H1 (cell line): ENCODE results near the gene BAIAP2L2. TPM values are rescaled to one million over a fixed set of nuclear protein-coding genes. Genes with fewer than 3 reads are reported as not detected.

Experiments
- CTCF ChIA-PET: fragments of 300-600 bp; sonication (Branson Sonifier 250); formaldehyde crosslinking; loops from one replicate; lab custom pipeline; 2021; ENCODE audit not compliant: partially characterized antibody; lab: Charles Lee
- POLR2A ChIA-PET: fragments of 300-600 bp; sonication (Branson Sonifier 250); formaldehyde crosslinking; loops from one replicate; lab custom pipeline; 2021; ENCODE audit warnings: inconsistent platforms; ENCODE audit not compliant: partially characterized antibody; lab: Charles Lee
- DNase-seq, 2 experiments: peaks; one replicate each; pipeline versions ENCODE4 v3.0.0 to v3.0.0-alpha.2; 2010 to 2022; ENCODE audit warnings: low spot score in 2 of 2, low read depth in 1 of 2, mixed read lengths in 1 of 2
- FAIRE-seq: peaks from 2 replicates; lab custom pipeline; 2011; peaks lifted over from hg19 to GRCh38; lab: Jason Lieb, UNC
- H2AFZ ChIP-seq: 2 replicates; pipeline ENCODE4 v1.8.1; 2012; ENCODE audit warnings: low read length, inconsistent platforms
- H2AK5ac ChIP-seq: 2 replicates; pipeline ENCODE4 v1.6.1; 2013; ENCODE audit warnings: low read depth, low read length
- H2BK120ac ChIP-seq: replicated peaks from 2 replicates; pipeline ENCODE3; 2013; ENCODE audit warnings: low read depth, low read length, inconsistent platforms
- H2BK12ac ChIP-seq: 2 replicates; pipeline ENCODE4 v1.6.1; 2013; ENCODE audit warnings: low read depth, low read length
- H2BK15ac ChIP-seq: 2 replicates; pipeline ENCODE4 v1.6.1; 2013; ENCODE audit warnings: low read length
- H2BK20ac ChIP-seq: 2 replicates; pipeline ENCODE4 v1.6.1; 2013; ENCODE audit warnings: low read length
- H2BK5ac ChIP-seq: 2 replicates; pipeline ENCODE4 v1.6.1; 2013; ENCODE audit warnings: low read depth, low read length
- H3K14ac ChIP-seq: 2 replicates; pipeline ENCODE4 v1.6.1; 2013; ENCODE audit warnings: inconsistent platforms; ENCODE audit not compliant: insufficient read length
- H3K18ac ChIP-seq: 2 replicates; pipeline ENCODE4 v1.6.1; 2013; ENCODE audit warnings: low read length; ENCODE audit errors: extremely low read depth
- H3K23ac ChIP-seq: 2 replicates; pipeline ENCODE4 v1.6.1; 2013; ENCODE audit warnings: inconsistent platforms; ENCODE audit not compliant: insufficient read length
- H3K23me2 ChIP-seq: 2 replicates; pipeline ENCODE4 v1.6.1; 2013; ENCODE audit warnings: low read depth, low read length
- H3K27ac ChIP-seq: 2 replicates; pipeline ENCODE4 v1.6.1; 2011; ENCODE audit warnings: low read depth, low read length, inconsistent platforms
- H3K27me3 ChIP-seq, 4 experiments: replicated peaks in 1 of 4; 1 replicate in 1 of 4; 2 replicates in 3 of 4; pipeline versions ENCODE4 v1.6.1 to v1.8.1; 2011 to 2013; ENCODE audit warnings: low read length in 3 of 4, mild to moderate bottlenecking in 3 of 4, inconsistent platforms in 2 of 4, mixed read lengths in 2 of 4, moderate library complexity in 1 of 4; ENCODE audit not compliant: control insufficient read depth in 3 of 4, insufficient read depth in 3 of 4; ENCODE audit errors: extremely low read depth in 1 of 4
- H3K36me3 ChIP-seq, 4 experiments: 2 replicates each; pipeline versions ENCODE4 v1.6.1 to v1.8.1; 2011 to 2013; ENCODE audit warnings: mild to moderate bottlenecking in 4 of 4, low read length in 3 of 4, moderate library complexity in 2 of 4, control low read depth in 1 of 4, inconsistent platforms in 1 of 4; ENCODE audit not compliant: insufficient read depth in 4 of 4, control insufficient read depth in 2 of 4
- H3K4ac ChIP-seq: replicated peaks from 2 replicates; pipeline ENCODE3; 2013; ENCODE audit warnings: low read length, low read depth, mixed read lengths, inconsistent platforms; ENCODE audit not compliant: insufficient read length
- H3K4me1 ChIP-seq, 4 experiments: replicated peaks in 1 of 4; 1 replicate in 1 of 4; 2 replicates in 3 of 4; pipeline versions ENCODE4 v1.6.1 to v1.8.1; 2011 to 2013; ENCODE audit warnings: low read length in 3 of 4, inconsistent platforms in 2 of 4, mixed read lengths in 1 of 4; ENCODE audit not compliant: insufficient read depth in 4 of 4, control insufficient read depth in 3 of 4
- H3K4me2 ChIP-seq, 2 experiments: 2 replicates each; pipeline versions ENCODE4 v1.6.1 to v1.8.1; 2011 to 2013; ENCODE audit warnings: low read depth in 2 of 2, low read length in 2 of 2, control low read depth in 1 of 2, inconsistent platforms in 1 of 2, mild to moderate bottlenecking in 1 of 2; ENCODE audit not compliant: insufficient read depth in 1 of 2
- H3K4me3 ChIP-seq, 4 experiments: fragments of 200-600, 300-600 bp in 1 of 4; sonication (generic), shearing (Covaris generic), sonication (Bioruptor Twin) in 1 of 4; 2 replicates each; pipeline versions ENCODE4 v1.5.1 to v1.8.1; 2011 to 2016; ENCODE audit warnings: low read length in 4 of 4, low read depth in 3 of 4, control low read depth in 2 of 4, inconsistent platforms in 2 of 4, mild to moderate bottlenecking in 2 of 4, mixed read lengths in 1 of 4, moderate library complexity in 1 of 4; ENCODE audit not compliant: insufficient read depth in 2 of 4; ENCODE audit errors: extremely low read depth in 1 of 4
- H3K56ac ChIP-seq: replicated peaks from 2 replicates; pipeline ENCODE3; 2013; ENCODE audit warnings: low read depth, mild to moderate bottlenecking, mixed read lengths, low read length, inconsistent platforms; ENCODE audit not compliant: insufficient read length
- H3K79me1 ChIP-seq: 2 replicates; pipeline ENCODE4 v1.6.1; 2013; ENCODE audit warnings: low read depth, low read length, control low read depth
- H3K79me2 ChIP-seq, 2 experiments: 2 replicates each; pipeline versions ENCODE4 v1.6.1 to v1.8.1; 2012 to 2013; ENCODE audit warnings: low read length in 2 of 2, mild to moderate bottlenecking in 2 of 2, inconsistent platforms in 1 of 2; ENCODE audit not compliant: insufficient read depth in 2 of 2, control insufficient read depth in 1 of 2
- H3K9ac ChIP-seq, 4 experiments: replicated peaks in 1 of 4; 1 replicate in 1 of 4; 2 replicates in 3 of 4; pipeline versions ENCODE4 v1.6.1 to v1.8.1; 2011 to 2013; ENCODE audit warnings: low read depth in 3 of 4, low read length in 3 of 4, control low read depth in 2 of 4, mild to moderate bottlenecking in 2 of 4, moderate library complexity in 2 of 4, inconsistent platforms in 1 of 4; ENCODE audit errors: extremely low read depth in 1 of 4
- H3K9me3 ChIP-seq, 2 experiments: 2 replicates each; pipeline versions ENCODE4 v1.6.1 to v1.8.1; 2012 to 2013; ENCODE audit warnings: mild to moderate bottlenecking in 2 of 2, moderate library complexity in 2 of 2, control low read depth in 1 of 2, inconsistent platforms in 1 of 2, low read depth in 1 of 2, low read length in 1 of 2, mixed read lengths in 1 of 2; ENCODE audit not compliant: insufficient read depth in 2 of 2
- H4K20me1 ChIP-seq, 2 experiments: replicated peaks in 1 of 2; 2 replicates each; pipeline versions ENCODE3 to v1.8.1; 2011 to 2013; ENCODE audit warnings: inconsistent platforms in 2 of 2, low read length in 2 of 2, mild to moderate bottlenecking in 1 of 2; ENCODE audit not compliant: insufficient read depth in 2 of 2, control insufficient read depth in 1 of 2
- H4K5ac ChIP-seq: 2 replicates; pipeline ENCODE4 v1.6.1; 2013; ENCODE audit warnings: low read length, low read depth, mixed read lengths, inconsistent platforms; ENCODE audit not compliant: insufficient read length
- H4K8ac ChIP-seq: 2 replicates; pipeline ENCODE4 v1.8.0; 2013; ENCODE audit warnings: mild to moderate bottlenecking, moderate library complexity, low read length, inconsistent platforms; ENCODE audit not compliant: insufficient read depth; ENCODE audit errors: extremely low read depth
- H4K91ac ChIP-seq: replicated peaks from 2 replicates; pipeline ENCODE3; 2013; ENCODE audit warnings: low read length, mixed read lengths, inconsistent platforms; ENCODE audit not compliant: insufficient read length
- BRCA1 ChIP-seq: IDR thresholded peaks from 2 replicates; pipeline ENCODE4 v1.6.1; 2012; ENCODE audit warnings: low read depth, low read length, improper control_type of control experiment
- EGR1 ChIP-seq: IDR thresholded peaks from 2 replicates; pipeline ENCODE4 v1.6.1; 2011; ENCODE audit warnings: low read depth, low read length, borderline replicate concordance
- GTF2F1 ChIP-seq: IDR thresholded peaks from 2 replicates; pipeline ENCODE4 v1.6.1; 2012; ENCODE audit warnings: low read depth, low read length, improper control_type of control experiment, borderline replicate concordance
- JUND ChIP-seq: IDR thresholded peaks from 2 replicates; pipeline ENCODE4 v1.6.1; 2011; ENCODE audit warnings: mild to moderate bottlenecking, improper control_type of control experiment, low read length
- PHF8 ChIP-seq: fragments of 200-600 bp; sonication (generic); conservative IDR thresholded peaks from 2 replicates; pipeline ENCODE4 v1.7.1; 2012; ENCODE audit warnings: low read depth, mild to moderate bottlenecking, inconsistent platforms, low read length, moderate library complexity
- RBBP5 ChIP-seq: IDR thresholded peaks from 2 replicates; pipeline ENCODE4 v1.7.1; 2012; ENCODE audit warnings: low read depth, mild to moderate bottlenecking, inconsistent platforms, low read length, moderate library complexity, borderline replicate concordance
- RFX5 ChIP-seq: IDR thresholded peaks from 2 replicates; pipeline ENCODE4 v1.6.1; 2011; ENCODE audit warnings: low read depth, low read length, improper control_type of control experiment, borderline replicate concordance
- RNF2 ChIP-seq: fragments of 200-900, 300-1000 bp; sonication (generic); IDR thresholded peaks from 2 replicates; pipeline ENCODE4 v1.7.1; 2016; ENCODE audit warnings: borderline replicate concordance, low read depth, mild to moderate bottlenecking, antibody characterized with exemption, low read length; ENCODE audit not compliant: poor library complexity, severe bottlenecking; ENCODE audit errors: missing control alignments
- SAP30 ChIP-seq: fragments of 300-600 bp; sonication (generic); IDR thresholded peaks from 2 replicates; pipeline ENCODE4 v1.7.1; 2012; ENCODE audit warnings: low read length, moderate library complexity, mild to moderate bottlenecking, inconsistent platforms; ENCODE audit not compliant: insufficient read depth, insufficient replicate concordance
- TAF1 ChIP-seq: IDR thresholded peaks from 2 replicates; pipeline ENCODE4 v1.6.1; 2011; ENCODE audit warnings: mild to moderate bottlenecking, low read depth, low read length
- TBP ChIP-seq: IDR thresholded peaks from 2 replicates; pipeline ENCODE4 v1.6.1; 2011; ENCODE audit warnings: low read depth, low read length, improper control_type of control experiment
- TCF12 ChIP-seq: IDR thresholded peaks from 2 replicates; pipeline ENCODE4 v1.6.1; 2011; ENCODE audit warnings: low read depth, mild to moderate bottlenecking, low read length
- TEAD4 ChIP-seq: IDR thresholded peaks from 2 replicates; pipeline ENCODE4 v1.6.1; 2012; ENCODE audit warnings: low read depth, low read length, inconsistent platforms, mixed read lengths
- WGBS, 2 experiments: shearing (Covaris generic) in 1 of 2; methylation state at CpG; one replicate each; pipeline versions ENCODE4 v1.1.6 to v1.1.7; 2013 to 2015; ENCODE audit warnings: low lambda C conversion rate in 2 of 2, mixed read lengths in 2 of 2, inconsistent platforms in 1 of 2, low coverage in 1 of 2, missing lambda C conversion rate in 1 of 2; ENCODE audit not compliant: insufficient replicate concordance in 2 of 2, insufficient coverage in 1 of 2, insufficient read length in 1 of 2; ENCODE audit errors: extremely low coverage in 1 of 2, missing lambda C conversion rate in 1 of 2; 5-methylcytosine and 5-hydroxymethylcytosine counted together
- polyA plus RNA-seq, 7 experiments: library from polyadenylated mRNA; depleted of rRNA in 3 of 7; stranded (reverse) in 5 of 7; unstranded in 2 of 7; fragments of >200 nt in 5 of 7; fragments of 200-250 nt in 2 of 7; gene quantifications; 1 replicate in 5 of 7; 2 replicates in 1 of 7; 4 replicates in 1 of 7; pipeline versions ENCODE4 v1.2.1 to v1.2.3, GENCODE V29; 2011 to 2013; ENCODE audit warnings: missing spikeins in 2 of 7, mixed read lengths in 2 of 7
- total RNA-seq: library from RNA; stranded (reverse); fragmentation: NEBNext Ultra II Directional; extraction: Animal tissue kit (Norgen Biotek cat#: 25700); gene quantifications from 2 replicates; pipeline ENCODE4 v1.2.1, GENCODE V29; 2021

BAIAP2L2 gene
- total and polyA plus RNA-seq, 2 of the 8 experiments (the other 6 are each of a cell fraction or from before 2014, with no cell fraction given), result 5.4 to 10.0 TPM

DNA sequence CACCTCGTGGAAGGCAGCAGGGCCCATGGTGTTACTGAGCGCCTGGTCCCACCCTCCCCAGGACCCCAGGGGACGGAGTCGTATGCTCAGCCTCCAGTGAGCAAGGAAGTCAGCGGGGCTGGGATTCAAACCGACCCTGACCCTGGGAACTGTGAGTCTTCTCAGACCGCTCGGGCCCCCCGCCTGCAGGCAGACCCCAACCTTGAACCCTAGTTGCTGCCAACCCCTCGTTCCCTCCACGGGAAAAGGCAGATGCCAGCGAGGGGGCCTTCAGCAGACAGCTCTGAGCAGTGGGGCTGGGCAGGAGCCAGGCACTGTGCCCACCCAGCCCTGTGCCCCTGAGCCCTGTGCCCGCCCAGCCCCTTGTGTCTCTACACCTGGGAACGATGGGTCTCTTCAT, 32.9 kb downstream of the BAIAP2L2 start:
- Histone ChIP-seq H3K4me1 (peaks cover 0 to 13% (median 11%) of the 10 kb centered on the region in 4 experiments; a peak in 5 of 7 replicates), H3K27ac (no peak overlapping the region), H4K91ac (no peak overlapping the region), H2AK5ac (no peak overlapping the region), H2BK5ac (no peak overlapping the region), H3K4me3 (no peak overlapping the region), H3K4me2 (no peak overlapping the region), H4K5ac (no peak overlapping the region), H3K14ac (no peak overlapping the region), H3K27me3 (peaks cover 7 to 30% (median 29%) of the 10 kb centered on the region in 4 experiments), H2BK20ac (no peak overlapping the region), H3K36me3 (peaks cover 2 to 10% (median 3%) of the 10 kb centered on the region in 4 experiments; a peak in 5 of 8 replicates), H2AFZ (no peak overlapping the region), H3K4ac (no peak overlapping the region), H2BK15ac (no peak overlapping the region), H3K79me2 (no peaks in the 10 kb centered on the region), H2BK120ac (no peak overlapping the region), H3K56ac (no peak overlapping the region), H3K23ac (no peak overlapping the region), H3K23me2 (peaks cover 3% of the 10 kb centered on the region), H4K20me1 (peaks cover 0 to 5% of the 10 kb centered on the region in 2 experiments), H3K18ac (no peak overlapping the region), H3K79me1 (no peaks in the 10 kb centered on the region), H2BK12ac (no peak overlapping the region), H3K9me3 (no peaks in the 10 kb centered on the region), H3K9ac (no peak overlapping the region), H4K8ac (no peak overlapping the region)
- WGBS, 2 experiments, result 93% methylated on average over 14 of the region's 14 CpGs; no CpG with 5 or more reads in 1 of the 2 experiments
- DNase-seq (no peak), FAIRE-seq (no peak)
- CTCF ChIA-PET, result interaction anchor here (1.3 to 2.2 kb wide), 2 partner anchors 12 to 20 kb away, joined by 4 to 7 read pairs; no protein-coding TSS in a partner anchor
- POLR2A ChIA-PET, result interaction anchor here (0.6 to 1.5 kb wide), 3 partner anchors 12 to 324 kb away, joined by 3 read pairs; no protein-coding TSS in a partner anchor
- no peak for TF ChIP-seq RNF2
- TF ChIP-seq PHF8, result no peak
- no peak for TF ChIP-seq EGR1
- no peak for TF ChIP-seq GTF2F1
- no peak for TF ChIP-seq SAP30
- TF ChIP-seq TCF12, result no peak
- TF ChIP-seq RFX5, result no peak
- no peak for TF ChIP-seq JUND
- TF ChIP-seq RBBP5, result no peak
- no peak for TF ChIP-seq TEAD4
- TF ChIP-seq TBP, result no peak
- no peak for TF ChIP-seq BRCA1
- TF ChIP-seq TAF1, result no peak
